ENCODE results near the gene LHX1.

LHX1 gene

GRCh38 chr17:36937001-36937958 lies at the start of gene LHX1:
TSS of gene LHX1 (plus strand) at chr17:36937475. CDS start at chr17:36938198, 723 bp downstream.
- peak in 3 of 6 experiments; percentile 31 to 57 (median 38) for DNase-seq

DNA sequence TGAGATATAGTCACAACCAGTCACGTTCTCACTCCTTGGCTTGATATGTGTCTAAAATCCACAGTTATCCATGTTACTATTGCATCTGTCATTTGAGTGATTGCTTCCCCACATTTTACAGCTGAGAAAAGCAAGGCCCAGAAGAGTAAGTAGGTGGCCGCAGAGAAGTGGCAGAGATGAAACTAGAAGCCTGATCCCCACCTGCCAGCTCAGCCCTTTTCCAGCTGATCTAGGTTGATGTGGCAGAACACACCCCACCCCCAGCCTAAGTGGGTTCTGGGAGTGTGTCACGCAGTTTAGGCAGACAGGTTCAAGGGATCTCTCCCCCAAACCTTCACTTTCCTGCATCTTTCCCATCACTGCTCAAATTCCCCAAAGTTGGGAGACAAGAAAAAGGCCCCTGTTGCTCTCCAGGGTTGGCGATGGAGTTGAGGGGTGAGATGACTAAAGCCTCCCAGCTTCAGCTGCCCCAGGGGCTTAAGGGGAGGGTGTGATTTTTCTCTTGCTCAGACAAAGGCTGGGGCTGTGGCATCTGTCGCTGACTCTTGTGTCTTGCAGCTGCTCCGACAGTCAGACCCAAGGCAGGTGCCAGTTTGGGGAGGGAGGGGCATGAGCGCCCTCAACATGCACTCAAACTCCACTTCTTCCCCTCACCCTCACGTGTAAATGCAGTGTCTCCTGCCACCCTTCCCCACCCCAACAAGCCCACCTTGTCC lies 48.9 kb upstream of the LHX1 start:
- DNase-seq: no peak

DNA sequence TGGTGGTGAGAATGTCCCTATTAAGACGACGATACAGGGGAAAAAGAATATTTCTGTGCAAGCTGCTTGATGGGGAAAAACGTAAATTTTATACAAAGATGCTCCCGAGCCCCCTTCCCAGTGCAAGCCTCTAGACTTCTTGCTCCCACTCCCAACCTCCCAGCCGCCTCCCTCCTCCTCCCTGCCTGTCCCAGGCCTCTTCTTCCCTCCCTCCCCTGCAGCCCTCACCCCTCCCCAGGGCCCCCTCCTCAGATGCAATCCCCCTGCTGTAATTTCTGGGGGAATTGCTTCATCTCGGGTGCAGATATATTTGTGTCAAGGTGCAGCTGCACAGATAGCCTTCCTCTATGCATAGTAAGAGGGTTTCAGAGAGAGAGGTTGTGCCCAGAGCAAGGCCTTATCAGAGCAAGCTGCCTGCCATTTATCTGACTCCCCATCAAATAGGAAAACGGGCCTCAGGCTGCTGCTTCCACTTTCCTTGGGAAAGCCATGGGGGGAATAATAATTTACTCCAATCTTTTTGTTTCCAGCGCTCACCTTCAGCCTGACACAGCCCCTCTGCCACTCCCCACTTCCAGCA lies 47.4 kb upstream of the LHX1 start:
- no peak for DNase-seq

GRCh38 chr17:36890398-36891168 lies 46.7 kb upstream of the LHX1 start:
- no peak for DNase-seq

GRCh38 chr17:36892112-36892838 lies 45.0 kb upstream of the LHX1 start:
- no peak for DNase-seq

DNA sequence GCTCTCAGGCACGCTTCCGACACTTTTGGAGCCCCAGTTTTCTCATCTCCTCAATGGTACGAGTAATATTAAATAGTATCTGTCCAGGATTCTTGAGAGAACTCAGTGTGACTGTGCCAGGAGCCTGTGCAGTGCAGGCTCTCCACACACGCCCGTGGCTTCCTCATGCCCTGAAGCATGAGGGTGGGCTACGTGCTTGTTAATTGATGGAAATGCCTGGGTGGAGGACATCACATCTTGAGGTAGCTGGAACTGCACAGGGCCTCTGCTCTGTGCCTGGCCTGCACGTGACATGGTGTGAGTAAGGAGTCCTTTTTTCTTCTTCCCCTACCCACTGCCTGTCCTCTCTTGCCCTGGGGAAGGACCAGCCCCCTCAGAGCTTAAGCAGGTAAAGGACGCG lies 43.1 kb upstream of the LHX1 start:
- DNase-seq: no peak

- no peak for DNase-seq
Observed at GRCh38 chr17:36894925-36895324, 42.4 kb upstream of the LHX1 start.

GRCh38 chr17:36899250-36900159 lies 37.8 kb upstream of the LHX1 start:
- no peak for DNase-seq

DNA sequence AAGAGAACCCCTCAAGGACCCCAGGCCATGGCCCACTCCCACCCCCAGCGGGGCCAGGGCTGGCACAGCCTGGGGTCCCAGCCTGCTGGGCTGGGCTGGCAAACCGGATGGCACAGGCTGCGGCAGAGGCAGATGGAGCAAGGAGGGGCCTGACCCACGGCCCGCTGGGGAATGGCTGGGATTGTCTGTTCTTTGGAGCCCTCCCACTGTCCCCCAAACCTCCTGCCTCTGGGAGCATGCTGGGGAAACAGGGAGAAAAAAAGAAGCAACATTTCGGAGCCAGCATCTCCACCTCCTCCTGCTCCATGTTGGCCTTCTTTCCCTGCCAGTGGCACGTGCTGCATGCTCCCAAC lies 37.1 kb upstream of the LHX1 start:
- no peak for DNase-seq

DNA sequence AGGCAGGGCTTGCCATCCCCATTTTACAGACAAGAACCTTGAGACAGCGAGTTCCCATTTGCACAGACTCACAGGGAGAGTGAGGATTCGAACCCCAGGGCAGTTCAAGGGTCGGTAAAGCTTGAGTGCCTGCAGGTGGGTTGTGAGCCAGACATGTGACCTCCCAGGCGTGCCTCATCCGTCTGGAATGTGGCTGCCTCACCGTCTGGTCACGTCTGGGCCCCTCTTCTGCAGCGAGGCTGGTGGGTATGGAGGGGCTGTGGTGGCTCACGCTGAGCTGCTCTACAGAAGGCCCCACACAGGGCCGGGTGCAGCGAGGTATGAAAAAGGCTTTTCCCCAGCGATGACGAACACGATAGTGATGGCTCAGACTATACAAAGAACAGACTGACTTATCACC lies 35.8 kb upstream of the LHX1 start:
- no peak for DNase-seq

DNA sequence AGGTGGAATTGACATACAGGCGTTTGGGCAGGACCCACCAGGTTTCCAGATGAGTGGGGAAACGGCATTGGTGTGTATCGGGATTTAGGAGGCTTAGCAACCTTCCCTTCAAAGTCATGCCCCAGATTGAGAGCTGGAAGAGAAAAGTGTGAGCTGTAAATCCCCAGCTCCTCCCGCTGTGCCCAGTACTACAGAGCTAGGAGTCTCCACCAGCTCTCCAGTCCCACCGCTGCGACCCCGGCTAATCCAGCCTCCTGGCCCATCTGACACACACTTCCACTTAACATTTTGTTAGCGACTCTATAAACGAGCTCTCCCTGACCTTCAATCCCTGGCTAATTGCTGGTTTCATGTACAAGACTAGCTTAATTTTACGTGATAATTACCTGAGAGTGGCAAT lies 29.9 kb upstream of the LHX1 start:
- no peak for DNase-seq

GRCh38 chr17:36910513-36910912 lies 26.8 kb upstream of the LHX1 start:
- DNase-seq: no peak

GRCh38 chr17:36911001-36911400 lies 26.3 kb upstream of the LHX1 start:
- no peak for DNase-seq

DNA sequence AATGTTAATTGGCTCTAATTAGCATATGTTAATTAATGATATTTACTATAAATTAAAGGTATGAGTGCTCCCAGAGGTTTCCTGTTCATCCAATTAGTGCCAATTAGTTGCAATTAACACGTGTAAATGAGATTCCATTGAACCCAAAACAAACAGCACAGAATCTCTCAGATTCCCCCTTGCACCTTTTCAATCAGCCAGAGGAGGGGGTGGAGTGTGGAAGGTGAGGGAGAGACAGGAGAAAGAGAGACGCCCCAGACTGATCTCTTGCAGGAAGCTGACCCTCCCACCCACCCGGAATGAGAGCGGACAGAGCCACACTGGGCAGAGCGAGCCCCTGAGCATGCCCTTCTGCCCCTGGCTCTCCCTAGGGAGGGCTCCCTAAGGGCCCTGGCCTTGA lies 24.1 kb upstream of the LHX1 start:
- DNase-seq: no peak

- no peak for DNase-seq
Observed at GRCh38 chr17:36918211-36918691, 19.0 kb upstream of the LHX1 start.

DNA sequence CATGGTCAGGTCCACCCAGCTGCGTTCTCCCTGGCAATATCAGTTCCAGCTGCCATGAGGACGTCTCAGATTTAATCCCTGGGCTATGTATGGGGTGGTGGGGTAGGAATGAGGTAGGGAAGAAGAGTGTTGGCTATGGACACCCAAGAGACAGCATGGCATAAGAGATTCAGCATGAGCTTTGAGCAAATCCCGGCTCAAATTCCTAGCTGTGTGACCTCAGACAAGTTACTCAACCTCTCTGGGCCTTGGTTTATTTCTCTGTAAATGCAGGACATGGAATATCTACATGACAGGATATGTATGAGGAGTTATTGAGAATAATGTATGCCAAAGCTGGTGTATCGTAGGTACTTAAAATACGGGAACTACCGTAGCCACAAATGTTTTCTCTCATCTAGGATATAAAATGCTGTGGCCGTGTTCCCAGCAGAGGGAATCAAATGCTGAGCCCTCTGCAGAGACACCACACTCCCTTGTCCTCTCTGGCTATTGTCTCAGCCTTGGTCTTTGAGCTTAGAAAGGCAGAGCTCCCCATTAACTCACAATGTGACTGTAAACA lies 17.8 kb upstream of the LHX1 start:
- no peak for DNase-seq

DNA sequence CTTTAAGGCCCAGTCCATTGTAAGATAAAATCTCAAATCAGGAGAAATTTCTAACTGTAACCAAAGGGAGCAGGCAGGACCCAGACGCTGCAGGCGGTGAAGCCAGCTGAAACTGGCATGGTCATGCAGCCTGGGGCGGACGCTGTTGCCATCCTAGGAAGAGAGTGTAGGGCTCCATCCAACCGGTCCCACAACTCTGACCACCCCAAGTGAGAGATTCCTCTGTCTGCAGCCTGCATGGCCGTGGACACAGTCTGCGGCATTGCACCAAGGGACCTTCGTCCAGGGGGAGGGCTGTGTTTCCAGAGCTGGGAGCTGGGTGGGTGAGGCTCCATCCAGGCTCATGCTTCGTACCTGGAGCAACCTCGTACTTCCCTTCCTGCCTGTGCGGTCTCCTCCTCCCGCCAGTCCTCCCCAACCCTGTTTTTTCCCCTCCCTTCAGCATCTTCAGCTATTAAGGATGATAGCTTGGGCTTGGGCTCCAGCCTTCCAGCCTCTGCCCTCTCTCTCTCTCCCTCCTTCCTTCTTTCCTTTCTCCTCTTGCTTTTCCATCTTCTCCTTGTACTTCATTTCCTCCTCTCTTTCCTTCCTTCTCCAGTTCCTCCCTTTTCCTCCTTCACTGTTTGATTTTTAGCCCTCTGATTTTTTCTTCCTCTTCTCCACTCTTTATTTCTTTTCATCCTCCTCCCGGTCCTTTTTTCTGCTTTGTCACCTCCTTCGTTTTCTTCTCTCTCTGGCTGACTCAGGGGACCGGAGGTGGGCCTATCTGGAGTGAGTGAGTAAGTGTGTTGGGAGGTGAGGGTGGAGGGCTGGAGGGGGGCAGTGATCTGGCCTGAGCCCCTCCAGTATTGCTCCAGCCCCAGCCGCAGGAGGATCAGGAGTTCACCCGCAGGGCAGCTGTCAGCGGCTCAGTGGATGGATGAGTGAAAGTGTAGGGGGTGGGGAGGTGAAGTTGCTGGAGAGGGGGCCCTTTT lies 17.0 kb upstream of the LHX1 start:
- DNase-seq: no peak

DNA sequence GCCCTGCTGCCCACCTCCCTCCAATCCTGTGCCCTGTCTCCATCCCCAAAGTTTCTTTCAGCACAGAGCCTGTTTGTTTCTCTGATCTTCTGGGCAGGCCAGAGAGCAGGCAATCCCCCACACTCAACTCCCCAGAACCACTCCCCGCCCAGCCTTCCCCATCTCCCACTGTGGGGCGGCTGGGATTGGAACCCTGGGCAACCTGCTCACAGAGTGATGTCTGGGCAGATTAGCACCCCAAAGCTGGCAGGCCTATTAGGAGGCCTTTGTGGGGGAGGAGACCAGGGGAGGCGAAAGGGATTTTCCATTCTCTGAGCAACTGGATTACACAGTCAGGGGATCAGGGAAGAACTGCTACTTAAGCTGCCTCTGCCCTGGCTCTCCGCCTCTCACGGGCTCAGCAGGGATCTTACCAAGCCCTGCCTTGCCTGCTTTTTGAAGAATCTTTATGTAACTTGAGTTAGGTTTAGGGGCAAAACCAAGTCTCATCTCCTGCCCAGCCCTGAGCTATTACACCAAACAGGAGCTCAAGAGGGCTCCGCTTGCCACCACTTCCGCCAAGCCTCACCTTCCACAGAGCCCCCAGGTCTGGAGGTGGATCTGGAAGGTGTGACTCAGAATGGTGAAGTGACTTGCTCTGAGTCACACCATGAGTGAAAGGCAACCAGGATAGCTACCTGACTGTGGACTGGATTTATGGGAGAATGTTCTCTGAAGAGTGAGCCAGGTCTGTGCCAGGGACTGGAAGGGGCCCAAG lies 16.0 kb upstream of the LHX1 start:
- DNase-seq: no peak

GRCh38 chr17:36922175-36922574 lies 15.1 kb upstream of the LHX1 start:
- no peak for DNase-seq
